Skeletal muscle satellite cell (primary cell): ENCODE results near the gene CEBPZ. TPM values are rescaled to one million over a fixed set of nuclear protein-coding genes. Genes with fewer than 3 reads are reported as not detected.

Experiments used
- H3K27me3 ChIP-seq: 2 replicates; pipeline ENCODE4 v1.7.0; 2013; ENCODE audit warnings: low read length; ENCODE audit not compliant: control insufficient read depth, insufficient read depth
- H3K36me3 ChIP-seq: 2 replicates; pipeline ENCODE4 v1.7.0; 2013; ENCODE audit warnings: mild to moderate bottlenecking, control low read depth, low read length; ENCODE audit not compliant: insufficient read depth
- H3K4me1 ChIP-seq: 2 replicates; pipeline ENCODE4 v1.7.0; 2013; ENCODE audit warnings: low read length; ENCODE audit not compliant: control insufficient read depth, insufficient read depth
- H3K4me2 ChIP-seq: 2 replicates; pipeline ENCODE4 v1.7.0; 2013; ENCODE audit warnings: mild to moderate bottlenecking, low read length
- H3K4me3 ChIP-seq: 2 replicates; pipeline ENCODE4 v1.7.0; 2013; ENCODE audit warnings: low read length
- H3K9ac ChIP-seq: 2 replicates; pipeline ENCODE4 v1.7.0; 2013; ENCODE audit warnings: mild to moderate bottlenecking, low read depth, low read length, moderate library complexity
- H3K9me3 ChIP-seq: replicated peaks from 2 replicates; pipeline ENCODE4 v1.7.0; 2013; ENCODE audit warnings: mild to moderate bottlenecking, control low read depth, low read length
- total RNA-seq: library from RNA; depleted of rRNA; stranded (reverse); fragments of >200 nt; gene quantifications from 2 replicates; pipeline ENCODE4 v1.2.3, GENCODE V29; 2012; rRNA removed

The CEBPZ gene
- 46.1 and 62.4 TPM in 2 replicates for total RNA-seq

GRCh38 chr2:37231241-37232130 is at the start of gene CEBPZ, which contains the start of gene NDUFAF7:
CEBPZ (minus strand) TSS chr2:37231596; CDS start chr2:37231567, 29 bp downstream.
NDUFAF7 (plus strand) TSS chr2:37231658; CDS start chr2:37231706, 48 bp downstream.
- peaks cover 23% of the 10 kb centered on the region for H3K4me1 ChIP-seq
- H3K4me2 ChIP-seq, result peak within 1 kb of the TSS; percentile 97
- no peaks in the 10 kb centered on the region for H3K27me3 ChIP-seq
- peak within 1 kb of the TSS; percentile 94 for H3K9ac ChIP-seq
- peak within 1 kb of the TSS; percentile 94 for H3K4me3 ChIP-seq
- H3K36me3 ChIP-seq, result peaks cover 21% of the 10 kb centered on the region
- no peaks in the 10 kb centered on the region for H3K9me3 ChIP-seq

GRCh38 chr2:37276291-37276690 is 44.9 kb upstream of the CEBPZ start:
- Histone ChIP-seq H3K4me2 (no peak overlapping the region), H3K36me3 (peaks cover 42% of the 10 kb centered on the region), H3K9ac (no peak overlapping the region), H3K4me1 (peaks cover 3% of the 10 kb centered on the region), H3K9me3 (no peaks in the 10 kb centered on the region), H3K4me3 (no peak overlapping the region), H3K27me3 (no peaks in the 10 kb centered on the region)

DNA sequence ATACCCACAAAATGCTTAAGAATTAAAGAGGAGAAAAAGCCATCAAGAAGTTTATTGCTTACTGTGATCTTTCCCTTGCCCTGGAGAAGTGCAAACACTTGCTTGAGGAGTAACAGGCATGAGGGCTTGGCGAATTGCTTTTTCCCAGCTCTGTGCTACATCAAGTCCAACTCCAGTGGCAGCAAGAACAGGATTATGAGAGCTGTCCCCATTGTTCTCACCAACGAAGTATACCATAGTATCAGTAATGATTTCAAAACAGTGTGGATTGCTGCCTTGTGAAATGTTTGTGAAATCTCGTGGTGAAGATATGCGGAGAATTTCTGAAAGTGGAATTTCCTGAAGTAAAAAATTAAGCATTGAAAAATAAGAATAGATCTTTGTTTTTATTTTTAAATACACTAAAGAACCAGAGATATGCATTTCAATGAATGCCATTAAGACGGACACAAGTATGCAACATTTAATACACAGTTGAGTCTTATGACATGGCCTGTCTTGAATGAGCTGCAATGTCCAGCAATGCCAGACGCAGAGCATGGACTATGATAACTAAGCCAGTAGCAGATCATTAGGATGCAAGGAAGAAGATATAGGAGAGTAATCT is 43.1 kb upstream of the CEBPZ start:
- Histone ChIP-seq H3K4me3 (no peak overlapping the region), H3K4me1 (peaks cover 3% of the 10 kb centered on the region), H3K9ac (no peak overlapping the region), H3K9me3 (no peaks in the 10 kb centered on the region), H3K36me3 (peaks cover 43% of the 10 kb centered on the region), H3K27me3 (no peaks in the 10 kb centered on the region), H3K4me2 (no peak overlapping the region)

DNA sequence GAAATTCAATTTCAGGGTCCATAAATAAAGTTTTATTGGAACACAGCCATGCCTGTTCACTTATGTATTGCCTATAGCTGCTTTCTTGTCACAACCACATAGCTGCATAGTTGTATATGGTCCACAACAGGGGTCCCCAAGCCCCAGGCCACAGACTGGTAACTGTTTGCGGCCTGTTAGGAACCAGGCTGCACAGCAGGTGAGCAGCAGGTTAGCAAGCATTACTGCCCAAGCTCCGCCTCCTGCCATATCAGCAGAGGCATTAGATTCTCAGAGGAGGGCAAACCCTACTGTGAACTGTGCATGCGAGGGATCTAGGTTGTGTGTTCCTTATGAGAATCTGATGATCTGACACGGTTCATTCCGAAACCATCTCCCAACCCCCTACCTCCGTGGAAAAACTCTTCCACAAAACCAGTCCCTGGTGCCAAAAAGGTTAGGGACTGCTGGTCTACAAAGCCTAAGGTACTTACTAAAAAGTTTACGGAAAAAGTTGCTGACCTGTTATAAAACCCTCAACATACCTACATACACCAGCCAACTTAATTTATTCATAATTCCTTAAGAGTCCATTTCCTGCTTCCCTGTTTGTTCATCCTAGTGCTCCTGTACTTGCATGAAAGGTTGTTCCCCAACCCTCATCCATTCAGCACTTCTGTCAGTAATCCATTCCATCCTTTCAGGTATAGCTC is 40.1 kb upstream of the CEBPZ start:
- no peak overlapping the region for H3K4me2 ChIP-seq
- H3K9me3 ChIP-seq, result no peaks in the 10 kb centered on the region
- peaks cover 3% of the 10 kb centered on the region for H3K4me1 ChIP-seq
- H3K27me3 ChIP-seq, result no peaks in the 10 kb centered on the region
- H3K4me3 ChIP-seq, result no peak overlapping the region
- no peak overlapping the region for H3K9ac ChIP-seq
- peaks cover 50% of the 10 kb centered on the region for H3K36me3 ChIP-seq

GRCh38 chr2:37268111-37268510 is 36.7 kb upstream of the CEBPZ start:
- no peaks in the 10 kb centered on the region for H3K9me3 ChIP-seq
- H3K4me1 ChIP-seq, result no peaks in the 10 kb centered on the region
- H3K36me3 ChIP-seq, result peaks cover 36% of the 10 kb centered on the region
- no peak overlapping the region for H3K4me2 ChIP-seq
- H3K4me3 ChIP-seq, result no peak overlapping the region
- no peaks in the 10 kb centered on the region for H3K27me3 ChIP-seq
- no peak overlapping the region for H3K9ac ChIP-seq

- no peak overlapping the region for H3K9ac ChIP-seq
- H3K4me3 ChIP-seq, result no peak overlapping the region
- H3K4me2 ChIP-seq, result no peak overlapping the region
- H3K27me3 ChIP-seq, result no peaks in the 10 kb centered on the region
- no peaks in the 10 kb centered on the region for H3K9me3 ChIP-seq
- no peaks in the 10 kb centered on the region for H3K4me1 ChIP-seq
- H3K36me3 ChIP-seq, result peaks cover 36% of the 10 kb centered on the region
Observed at GRCh38 chr2:37267685-37268084, 36.3 kb upstream of the CEBPZ start.

DNA sequence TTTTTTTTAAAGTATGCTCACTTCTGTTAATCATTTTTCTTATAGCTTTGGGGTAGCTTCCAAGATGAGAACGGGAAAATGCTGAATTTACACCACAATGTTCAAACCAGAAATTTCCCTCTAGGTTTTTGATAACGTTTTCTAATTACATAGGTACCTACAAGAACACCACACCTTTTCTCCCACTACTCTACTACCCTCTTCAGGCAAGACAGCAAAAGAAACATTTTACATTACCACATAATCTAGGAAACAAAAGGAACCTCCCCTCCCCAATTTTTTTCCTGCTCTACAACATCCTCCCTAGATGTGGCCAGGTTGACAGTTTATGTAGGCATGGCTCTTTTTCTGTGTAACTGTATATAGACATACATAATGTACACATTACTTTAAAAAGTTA is 32.4 kb upstream of the CEBPZ start:
- H3K4me2 ChIP-seq, result no peak overlapping the region
- H3K9me3 ChIP-seq, result no peaks in the 10 kb centered on the region
- H3K9ac ChIP-seq, result no peak overlapping the region
- H3K4me3 ChIP-seq, result no peak overlapping the region
- H3K4me1 ChIP-seq, result no peaks in the 10 kb centered on the region
- peaks cover 24% of the 10 kb centered on the region for H3K36me3 ChIP-seq
- no peaks in the 10 kb centered on the region for H3K27me3 ChIP-seq

- Histone ChIP-seq H3K4me1 (no peaks in the 10 kb centered on the region), H3K4me3 (no peak overlapping the region), H3K27me3 (no peaks in the 10 kb centered on the region), H3K9me3 (no peaks in the 10 kb centered on the region), H3K36me3 (peaks cover 26% of the 10 kb centered on the region), H3K4me2 (no peak overlapping the region), H3K9ac (no peak overlapping the region)
Observed at GRCh38 chr2:37262522-37262921, 31.1 kb upstream of the CEBPZ start.

GRCh38 chr2:37250869-37251740 is 19.7 kb upstream of the CEBPZ start:
- H3K4me2 ChIP-seq, result no peak overlapping the region
- no peaks in the 10 kb centered on the region for H3K9me3 ChIP-seq
- no peak overlapping the region for H3K9ac ChIP-seq
- peaks cover 68% of the 10 kb centered on the region for H3K36me3 ChIP-seq
- peaks cover 6% of the 10 kb centered on the region for H3K4me1 ChIP-seq
- H3K27me3 ChIP-seq, result no peaks in the 10 kb centered on the region
- no peak overlapping the region for H3K4me3 ChIP-seq

- H3K36me3 ChIP-seq, result peaks cover 75% of the 10 kb centered on the region
- no peak overlapping the region for H3K4me3 ChIP-seq
Observed at GRCh38 chr2:37246205-37246604, 14.8 kb upstream of the CEBPZ start.

GRCh38 chr2:37244755-37245154 is 13.4 kb upstream of the CEBPZ start:
- Histone ChIP-seq H3K4me3 (no peak overlapping the region), H3K4me2 (no peak overlapping the region), H3K4me1 (peaks cover 2% of the 10 kb centered on the region), H3K9ac (no peak overlapping the region), H3K9me3 (no peaks in the 10 kb centered on the region), H3K36me3 (peaks cover 72% of the 10 kb centered on the region), H3K27me3 (no peaks in the 10 kb centered on the region)

More at GRCh38 chr2:37246205-37246604, 14.8 kb upstream of the CEBPZ start:
- Histone ChIP-seq H3K27me3 (no peaks in the 10 kb centered on the region), H3K4me2 (no peak overlapping the region), H3K9ac (no peak overlapping the region), H3K9me3 (no peaks in the 10 kb centered on the region), H3K4me1 (peaks cover 6% of the 10 kb centered on the region)
